Neural progenitor cell (in vitro differentiated cells): ENCODE results near the gene LINS1. TPM values are rescaled to one million over a fixed set of nuclear protein-coding genes. Genes with fewer than 3 reads are reported as not detected.

ENCODE experiments used
- DNase-seq: peaks from one replicate; pipeline ENCODE4 v3.0.0-alpha.2; 2016; ENCODE audit warnings: low spot score
- H2AFZ ChIP-seq: fragments of 200-600 bp; sonication (generic); replicated peaks from 2 replicates; pipeline ENCODE4 v1.6.1; 2016; ENCODE audit warnings: antibody characterized with exemption
- H3F3A ChIP-seq: fragments of 200-600 bp; sonication (generic); 2 replicates; pipeline ENCODE4 v1.6.1; 2016; ENCODE audit warnings: antibody characterized with exemption, low read depth
- H3K27ac ChIP-seq: fragments of 200-600 bp; sonication (generic); 2 replicates; pipeline ENCODE4 v1.5.1; 2016; ENCODE audit warnings: mild to moderate bottlenecking
- H3K27me3 ChIP-seq: fragments of 200-600 bp; sonication (generic); 2 replicates; pipeline ENCODE4 v1.6.1; 2016; ENCODE audit warnings: mild to moderate bottlenecking, moderate library complexity
- H3K36me3 ChIP-seq: fragments of 200-600 bp; sonication (generic); 2 replicates; pipeline ENCODE4 v1.5.1; 2016
- H3K4me1 ChIP-seq: fragments of 200-600 bp; sonication (generic); 2 replicates; pipeline ENCODE4 v1.6.1; 2016; ENCODE audit warnings: mixed run types
- H3K4me2 ChIP-seq: fragments of 200-600 bp; sonication (generic); 2 replicates; pipeline ENCODE4 v1.6.1; 2016
- H3K4me3 ChIP-seq: fragments of 200-600 bp; sonication (generic); 2 replicates; pipeline ENCODE4 v1.5.1; 2016
- H3K79me2 ChIP-seq: fragments of 200-600 bp; sonication (generic); 2 replicates; pipeline ENCODE4 v1.6.1; 2016; ENCODE audit warnings: low read depth
- H3K9ac ChIP-seq: fragments of 200-600 bp; sonication (generic); 2 replicates; pipeline ENCODE4 v1.6.1; 2016
- H3K9me3 ChIP-seq: fragments of 200-600 bp; sonication (generic); 2 replicates; pipeline ENCODE4 v1.5.1; 2016; ENCODE audit warnings: low read depth
- H4K20me1 ChIP-seq: fragments of 200-600 bp; sonication (generic); 2 replicates; pipeline ENCODE4 v1.6.1; 2016; ENCODE audit warnings: low read depth
- H3K27ac Mint-ChIP-seq: 3 replicates; pipeline ENCODE4 v1.8.0; 2021; ENCODE audit warnings: mixed read lengths
- H3K27me3 Mint-ChIP-seq: 2 replicates; pipeline ENCODE4 v1.8.0; 2022; ENCODE audit warnings: low read depth, mild to moderate bottlenecking, inconsistent platforms, moderate library complexity, mixed read lengths; ENCODE audit not compliant: insufficient read depth
- H3K36me3 Mint-ChIP-seq: 3 replicates; pipeline ENCODE4 v1.8.0; 2021; ENCODE audit warnings: mixed read lengths
- H3K4me1 Mint-ChIP-seq: 3 replicates; pipeline ENCODE4 v1.8.0; 2021; ENCODE audit warnings: mixed read lengths
- H3K4me3 Mint-ChIP-seq: 3 replicates; pipeline ENCODE4 v1.8.0; 2021; ENCODE audit warnings: mild to moderate bottlenecking, moderate library complexity, mixed read lengths
- H3K9me3 Mint-ChIP-seq: 3 replicates; pipeline ENCODE4 v1.8.0; 2020; ENCODE audit warnings: mixed read lengths
- CTCF ChIP-seq: fragments of 200-600 bp; sonication (generic); IDR thresholded peaks from 2 replicates; pipeline ENCODE4 v1.5.1; 2017; ENCODE audit warnings: antibody characterized with exemption, mild to moderate bottlenecking
- EZH2 ChIP-seq: fragments of 200-600 bp; sonication (generic); IDR thresholded peaks from 2 replicates; pipeline ENCODE4 v1.6.1; 2017; ENCODE audit warnings: antibody characterized with exemption, mild to moderate bottlenecking, moderate library complexity
- EZH2phosphoT487 ChIP-seq: fragments of 200-600 bp; sonication (generic); IDR thresholded peaks from 2 replicates; pipeline ENCODE4 v1.6.1; 2017; ENCODE audit warnings: antibody characterized with exemption
- total RNA-seq: library from RNA; depleted of rRNA; stranded (reverse); fragments of >200 nt; gene quantifications from 2 replicates; pipeline ENCODE4 v1.2.3, GENCODE V29; 2015; ENCODE audit warnings: low replicate concordance

Gene LINS1
- total RNA-seq, 1 donor from 2014 or later: 18.7 TPM

- H3K4me2 ChIP-seq: no peak overlapping the region
- H3K36me3 ChIP-seq: no peaks in the 10 kb centered on the region
- TF ChIP-seq CTCF (no peak), EZH2phosphoT487 (no peak), EZH2 (no peak)
- H3K27me3 Mint-ChIP-seq: no peaks in the 10 kb centered on the region
- H3K4me3 Mint-ChIP-seq: no peak overlapping the region
- H3K27me3 ChIP-seq: no peaks in the 10 kb centered on the region
- H3K27ac ChIP-seq: no peak overlapping the region
- H3K4me3 ChIP-seq: no peak overlapping the region
- no peaks in the 10 kb centered on the region for H3K79me2 ChIP-seq
- no peaks in the 10 kb centered on the region for H4K20me1 ChIP-seq
- no peaks in the 10 kb centered on the region for H3K4me1 Mint-ChIP-seq
- H3K9me3 Mint-ChIP-seq: no peaks in the 10 kb centered on the region
- DNase-seq: no peak
- H3K27ac Mint-ChIP-seq: no peak overlapping the region
- peaks cover 4% of the 10 kb centered on the region for H3F3A ChIP-seq
- H3K9me3 ChIP-seq: no peaks in the 10 kb centered on the region
- no peaks in the 10 kb centered on the region for H3K4me1 ChIP-seq
- no peak overlapping the region for H2AFZ ChIP-seq
- no peak overlapping the region for H3K9ac ChIP-seq
- H3K36me3 Mint-ChIP-seq: peaks cover 20% of the 10 kb centered on the region
These were observed 21.3 kb upstream of the LINS1 start for GRCh38 chr15:100623301-100623700.

- H3K36me3 ChIP-seq: peaks cover 2% of the 10 kb centered on the region
- H3K9ac ChIP-seq: no peak overlapping the region
- no peak overlapping the region for H3K4me2 ChIP-seq
- no peak for DNase-seq
- no peaks in the 10 kb centered on the region for H3F3A ChIP-seq
- peaks cover 3% of the 10 kb centered on the region for H4K20me1 ChIP-seq
- Mint-ChIP-seq H3K27me3 (no peaks in the 10 kb centered on the region), H3K36me3 (peaks cover 25% of the 10 kb centered on the region), H3K9me3 (no peaks in the 10 kb centered on the region), H3K27ac (no peak overlapping the region), H3K4me1 (no peaks in the 10 kb centered on the region), H3K4me3 (no peak overlapping the region)
- H3K4me1 ChIP-seq: no peaks in the 10 kb centered on the region
- no peaks in the 10 kb centered on the region for H3K27me3 ChIP-seq
- H3K79me2 ChIP-seq: no peaks in the 10 kb centered on the region
- no peaks in the 10 kb centered on the region for H3K9me3 ChIP-seq
- no peak for TF ChIP-seq CTCF
- no peak for TF ChIP-seq EZH2
- no peak for TF ChIP-seq EZH2phosphoT487
- H3K4me3 ChIP-seq: no peak overlapping the region
- no peak overlapping the region for H3K27ac ChIP-seq
- no peak overlapping the region for H2AFZ ChIP-seq
These were observed 14.7 kb upstream of the LINS1 start for GRCh38 chr15:100616700-100617099.

GRCh38 chr15:100615801-100616200 is 13.8 kb upstream of the LINS1 start:
- TF ChIP-seq CTCF: no peak
- TF ChIP-seq EZH2: no peak
- no peak for TF ChIP-seq EZH2phosphoT487
- H3K36me3 Mint-ChIP-seq: peaks cover 23% of the 10 kb centered on the region

More at GRCh38 chr15:100615801-100616200, 13.8 kb upstream of the LINS1 start:
- Histone ChIP-seq H3F3A (no peaks in the 10 kb centered on the region), H3K36me3 (peaks cover 3% of the 10 kb centered on the region), H3K4me3 (no peak overlapping the region), H3K4me2 (no peak overlapping the region), H3K9me3 (no peaks in the 10 kb centered on the region), H3K4me1 (no peaks in the 10 kb centered on the region), H3K27me3 (no peaks in the 10 kb centered on the region), H3K9ac (no peak overlapping the region), H4K20me1 (peaks cover 3% of the 10 kb centered on the region), H3K79me2 (no peaks in the 10 kb centered on the region), H3K27ac (no peak overlapping the region), H2AFZ (no peak overlapping the region)
- no peak overlapping the region for H3K27ac Mint-ChIP-seq
- H3K4me3 Mint-ChIP-seq: no peak overlapping the region
- H3K4me1 Mint-ChIP-seq: no peaks in the 10 kb centered on the region
- DNase-seq: no peak
- no peaks in the 10 kb centered on the region for H3K27me3 Mint-ChIP-seq
- no peaks in the 10 kb centered on the region for H3K9me3 Mint-ChIP-seq
